HEK293 (cell line): ENCODE data around the gene SPPL2C.
A peak's percentile ranks its signal among the peaks of the same experiment; 100 is the strongest.

Source experiments
- CTCF ChIP-seq: fragments of 450-650 bp; formaldehyde crosslinking; IDR thresholded peaks from 2 replicates; pipeline ENCODE4 v1.5.1; 2016; ENCODE audit warnings: missing biosample characterization, missing genetic modification characterization
- KLF1 ChIP-seq: fragments of 450-650 bp; formaldehyde crosslinking; IDR thresholded peaks from 2 replicates; pipeline ENCODE4 v1.5.1; 2016; ENCODE audit warnings: missing biosample characterization, missing genetic modification characterization
- KLF16 ChIP-seq: fragments of 450-650 bp; formaldehyde crosslinking; IDR thresholded peaks from 2 replicates; pipeline ENCODE4 v1.5.1; 2017; ENCODE audit warnings: missing biosample characterization, missing genetic modification characterization
- KLF7 ChIP-seq: fragments of 450-650 bp; formaldehyde crosslinking; IDR thresholded peaks from 2 replicates; pipeline ENCODE4 v1.5.1; 2016; ENCODE audit warnings: missing biosample characterization, missing genetic modification characterization, borderline replicate concordance
- PRDM6 ChIP-seq: fragments of 450-650 bp; formaldehyde crosslinking; IDR thresholded peaks from 2 replicates; pipeline ENCODE4 v1.5.1; 2017; ENCODE audit warnings: missing biosample characterization, missing genetic modification characterization
- RBAK ChIP-seq: fragments of 450-650 bp; formaldehyde crosslinking; IDR thresholded peaks from 2 replicates; pipeline ENCODE4 v1.5.1; 2016; ENCODE audit warnings: missing biosample characterization, missing genetic modification characterization
- REPIN1 ChIP-seq: fragments of 450-650 bp; formaldehyde crosslinking; IDR thresholded peaks from 2 replicates; pipeline ENCODE4 v1.5.1; 2017; ENCODE audit warnings: missing biosample characterization, missing genetic modification characterization, low read depth
- ZBTB49 ChIP-seq: fragments of 450-650 bp; formaldehyde crosslinking; IDR thresholded peaks from 2 replicates; pipeline ENCODE4 v1.5.1; 2016; ENCODE audit warnings: missing biosample characterization, missing genetic modification characterization, low read depth
- ZEB2 ChIP-seq: fragments of 450-650 bp; formaldehyde crosslinking; IDR thresholded peaks from 2 replicates; pipeline ENCODE4 v1.5.1; 2016; ENCODE audit warnings: missing biosample characterization, missing genetic modification characterization
- ZFP37 ChIP-seq: fragments of 450-650 bp; formaldehyde crosslinking; IDR thresholded peaks from 2 replicates; pipeline ENCODE4 v1.5.1; 2016; ENCODE audit warnings: missing biosample characterization, missing genetic modification characterization
- ZFP69B ChIP-seq: fragments of 450-650 bp; formaldehyde crosslinking; IDR thresholded peaks from 2 replicates; pipeline ENCODE4 v1.5.1; 2016; ENCODE audit warnings: missing biosample characterization, missing genetic modification characterization
- ZNF132 ChIP-seq: fragments of 450-650 bp; formaldehyde crosslinking; IDR thresholded peaks from 2 replicates; pipeline ENCODE4 v1.5.1; 2017; ENCODE audit warnings: missing biosample characterization, missing genetic modification characterization, borderline replicate concordance
- ZNF169 ChIP-seq: fragments of 450-650 bp; formaldehyde crosslinking; IDR thresholded peaks from 2 replicates; pipeline ENCODE4 v1.5.1; 2016; ENCODE audit warnings: missing biosample characterization, missing genetic modification characterization
- ZNF221 ChIP-seq: fragments of 450-650 bp; formaldehyde crosslinking; IDR thresholded peaks from 2 replicates; pipeline ENCODE4 v1.5.1; 2017; ENCODE audit warnings: missing biosample characterization, missing genetic modification characterization, borderline replicate concordance
- ZNF23 ChIP-seq: fragments of 450-650 bp; formaldehyde crosslinking; IDR thresholded peaks from 2 replicates; pipeline ENCODE4 v1.5.1; 2016; ENCODE audit warnings: missing biosample characterization, missing genetic modification characterization, borderline replicate concordance
- ZNF248 ChIP-seq: fragments of 450-650 bp; formaldehyde crosslinking; IDR thresholded peaks from 2 replicates; pipeline ENCODE4 v1.5.1; 2017; ENCODE audit warnings: missing biosample characterization, missing genetic modification characterization
- ZNF26 ChIP-seq: fragments of 450-650 bp; formaldehyde crosslinking; IDR thresholded peaks from 2 replicates; pipeline ENCODE4 v1.5.1; 2016; ENCODE audit warnings: missing biosample characterization, missing genetic modification characterization
- ZNF311 ChIP-seq: fragments of 450-650 bp; formaldehyde crosslinking; IDR thresholded peaks from 2 replicates; pipeline ENCODE4 v1.5.1; 2017; ENCODE audit warnings: missing biosample characterization, missing genetic modification characterization, borderline replicate concordance
- ZNF341 ChIP-seq: fragments of 450-650 bp; formaldehyde crosslinking; IDR thresholded peaks from 2 replicates; pipeline ENCODE4; 2016; ENCODE audit warnings: low read depth, missing biosample characterization, missing genetic modification characterization
- ZNF48 ChIP-seq: fragments of 450-650 bp; formaldehyde crosslinking; IDR thresholded peaks from 2 replicates; pipeline ENCODE4 v1.5.1; 2016; ENCODE audit warnings: missing biosample characterization, missing genetic modification characterization
- ZNF549 ChIP-seq: fragments of 450-650 bp; IDR thresholded peaks from 2 replicates; pipeline ENCODE4 v1.5.1; 2018; ENCODE audit warnings: missing biosample characterization, missing genetic modification characterization, mild to moderate bottlenecking, inconsistent platforms, moderate library complexity
- ZNF561 ChIP-seq: fragments of 450-650 bp; IDR thresholded peaks from 2 replicates; pipeline ENCODE4 v1.5.1; 2018; ENCODE audit warnings: missing biosample characterization, missing genetic modification characterization, borderline replicate concordance
- ZNF624 ChIP-seq: fragments of 450-650 bp; formaldehyde crosslinking; IDR thresholded peaks from 2 replicates; pipeline ENCODE4 v1.5.1; 2017; ENCODE audit warnings: missing biosample characterization, missing genetic modification characterization
- ZNF658 ChIP-seq: fragments of 450-650 bp; formaldehyde crosslinking; IDR thresholded peaks from 2 replicates; pipeline ENCODE4; 2016; ENCODE audit warnings: missing biosample characterization, missing genetic modification characterization
- ZNF660 ChIP-seq: fragments of 450-650 bp; IDR thresholded peaks from 2 replicates; pipeline ENCODE4 v1.5.1; 2018; ENCODE audit warnings: missing biosample characterization, mild to moderate bottlenecking, missing genetic modification characterization
- ZNF664 ChIP-seq: fragments of 450-650 bp; formaldehyde crosslinking; IDR thresholded peaks from 2 replicates; pipeline ENCODE4 v1.5.1; 2016; ENCODE audit warnings: missing biosample characterization, missing genetic modification characterization
- ZNF670 ChIP-seq: fragments of 450-650 bp; formaldehyde crosslinking; IDR thresholded peaks from 2 replicates; pipeline ENCODE4 v1.5.1; 2016; ENCODE audit warnings: missing biosample characterization, missing genetic modification characterization, low read depth
- ZNF704 ChIP-seq: fragments of 450-650 bp; formaldehyde crosslinking; IDR thresholded peaks from 2 replicates; pipeline ENCODE4 v1.5.1; 2016; ENCODE audit warnings: missing biosample characterization, missing genetic modification characterization
- ZNF768 ChIP-seq: fragments of 450-650 bp; formaldehyde crosslinking; IDR thresholded peaks from 2 replicates; pipeline ENCODE4 v1.5.1; 2018; ENCODE audit warnings: missing biosample characterization, mild to moderate bottlenecking, missing genetic modification characterization
- ZNF776 ChIP-seq: fragments of 450-650 bp; formaldehyde crosslinking; IDR thresholded peaks from 2 replicates; pipeline ENCODE4 v1.5.0; 2017; ENCODE audit warnings: missing biosample characterization, missing genetic modification characterization, borderline replicate concordance
- ZNF777 ChIP-seq: fragments of 450-650 bp; formaldehyde crosslinking; IDR thresholded peaks from 2 replicates; pipeline ENCODE4 v1.5.1; 2017; ENCODE audit warnings: missing biosample characterization, missing genetic modification characterization, borderline replicate concordance
- ZNF785 ChIP-seq: fragments of 450-650 bp; formaldehyde crosslinking; IDR thresholded peaks from 2 replicates; pipeline ENCODE4 v1.5.1; 2016; ENCODE audit warnings: missing biosample characterization, missing genetic modification characterization
- ZNF830 ChIP-seq: fragments of 450-650 bp; IDR thresholded peaks from 2 replicates; pipeline ENCODE4 v1.5.0; 2018; ENCODE audit warnings: missing biosample characterization, missing genetic modification characterization, low read depth, mild to moderate bottlenecking, moderate library complexity

Gene SPPL2C

GRCh38 chr17:45894022-45894784 is 49.5 kb downstream of the SPPL2C start, which contains the start of gene MAPT (continued):
- no peak for TF ChIP-seq ZBTB49 (tag by site-specific recombination)
- no peak for TF ChIP-seq ZNF670
- no peak for TF ChIP-seq ZNF776 (tag by site-specific recombination)
- 0 out of 2 replicates have a peak, but pooled peaks have one; percentile 77 for TF ChIP-seq KLF1 (tag by site-specific recombination)
- TF ChIP-seq ZNF48 (tag by site-specific recombination): no peak
- TF ChIP-seq ZFP37 (tag by site-specific recombination): no peak
- no peak for TF ChIP-seq ZNF221 (tag by site-specific recombination)
- TF ChIP-seq RBAK (tag by site-specific recombination): no peak
- no peak for TF ChIP-seq ZNF658 (tag by site-specific recombination)
- peak; percentile 96 for TF ChIP-seq ZNF660 (tag by site-specific recombination)
- peak; percentile 51; the same call in 1 of the 2 replicates for TF ChIP-seq KLF7 (tag by site-specific recombination)
- no peak for TF ChIP-seq ZNF26 (tag by site-specific recombination)
- TF ChIP-seq ZNF785 (tag by site-specific recombination): no peak
- no peak for TF ChIP-seq ZNF664
- no peak for TF ChIP-seq ZNF23 (tag by site-specific recombination)
- TF ChIP-seq REPIN1 (tag by site-specific recombination): no peak
- no peak for TF ChIP-seq ZNF768 (tag by site-specific recombination)
- no peak for TF ChIP-seq ZNF311 (tag by site-specific recombination)
- TF ChIP-seq ZNF248 (tag by site-specific recombination): no peak
- TF ChIP-seq ZNF169 (tag by site-specific recombination): no peak
- TF ChIP-seq ZNF830: no peak
- peak; percentile 85 for TF ChIP-seq ZNF341
- no peak for TF ChIP-seq ZNF777
- TF ChIP-seq ZFP69B (tag by site-specific recombination): peak; percentile 72
- TF ChIP-seq ZNF704 (tag by site-specific recombination): no peak
- no peak for TF ChIP-seq ZNF132
- peak; percentile 83; the same call in 1 of the 2 replicates for TF ChIP-seq KLF16
- TF ChIP-seq PRDM6 (tag by site-specific recombination): no peak
- TF ChIP-seq CTCF: peak; percentile 6; the same call in 1 of the 2 replicates
- TF ChIP-seq ZEB2 (tag by site-specific recombination): peak; percentile 65
- TF ChIP-seq ZNF624 (tag by site-specific recombination): no peak
- no peak for TF ChIP-seq ZNF549 (tag by site-specific recombination)
- TF ChIP-seq ZNF561 (tag by site-specific recombination): peak; percentile 93
